Measurements from ENCODE around the gene IGBP1.
"Not testable (repeated sequence)": the region's sequence is repeated elsewhere in the genome, so short reads cannot be mapped to it uniquely, and the experiment has no call there.

Gene IGBP1

DNA sequence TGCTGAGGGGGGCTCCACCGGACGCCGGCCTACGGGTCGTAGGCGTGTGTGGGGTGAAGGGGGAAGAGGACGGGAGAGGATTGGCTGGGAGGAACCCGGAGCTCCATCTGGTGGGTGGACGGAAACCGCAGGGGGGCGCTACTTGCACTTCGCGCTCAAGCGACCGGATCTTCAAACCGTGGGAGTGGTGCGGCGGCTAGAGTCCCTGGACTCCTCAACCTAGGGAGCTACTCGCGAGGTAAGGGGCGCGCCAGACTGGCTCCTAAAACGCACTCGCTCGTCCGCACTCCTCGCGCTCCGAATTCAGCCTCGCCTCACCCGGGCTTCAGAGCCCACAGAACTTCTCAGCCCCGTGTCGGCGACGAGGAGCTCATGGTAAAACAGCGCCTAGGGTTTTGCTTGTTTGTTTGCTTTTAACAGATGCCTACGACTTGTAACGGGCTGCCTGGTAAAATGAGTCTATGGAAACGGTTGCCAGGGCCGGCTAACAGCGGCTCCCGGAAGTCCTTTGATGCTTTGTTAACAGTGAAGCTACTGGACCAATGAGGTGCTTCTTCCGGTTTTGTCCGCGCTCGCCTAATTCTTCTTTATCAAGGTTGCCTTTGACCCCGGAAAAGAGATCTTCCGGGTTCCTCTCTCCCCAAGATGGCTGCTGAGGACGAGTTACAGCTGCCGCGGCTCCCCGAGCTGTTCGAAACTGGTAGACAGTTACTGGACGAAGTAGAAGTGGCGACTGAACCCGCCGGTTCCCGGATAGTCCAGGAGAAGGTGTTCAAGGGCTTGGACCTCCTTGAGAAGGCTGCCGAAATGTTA is at the start of gene IGBP1:
Gene IGBP1 (plus strand): TSS at position 145 of the 813 bp plus-strand sequence. CDS start 501 bp downstream, at position 646.
- peak; percentile 70 for DNase-seq

DNA sequence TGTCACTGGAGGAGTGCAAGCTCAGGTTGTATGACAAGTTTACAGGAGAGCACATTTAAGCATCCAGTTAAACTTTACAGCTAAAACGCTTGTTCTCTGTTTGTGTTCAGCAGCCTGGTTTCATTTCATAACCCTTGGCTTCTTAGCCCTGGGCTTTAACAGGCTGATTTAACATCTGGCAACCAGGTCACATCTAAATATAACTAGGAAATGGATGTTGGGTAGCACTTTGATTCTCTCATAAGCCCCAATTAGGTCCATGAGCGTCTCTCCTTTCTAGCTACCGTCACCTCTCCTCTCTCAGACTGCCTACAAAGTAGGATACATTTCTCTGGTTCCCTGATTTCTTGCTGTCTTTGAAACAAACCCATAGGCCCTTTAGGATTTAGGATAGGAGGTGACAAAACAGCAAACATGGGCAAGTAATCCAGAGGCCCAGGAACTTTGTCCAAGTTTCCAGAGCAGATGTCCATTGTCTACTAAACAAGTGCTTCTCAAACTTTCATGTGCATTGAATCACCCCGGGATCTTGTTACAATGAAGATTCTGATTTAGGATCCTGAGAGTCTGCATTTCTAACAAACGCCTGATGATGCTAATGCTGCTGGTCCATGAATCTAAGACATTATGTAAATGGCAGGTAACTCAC is 48.5 kb upstream of the IGBP1 start:
- no peak for DNase-seq

DNA sequence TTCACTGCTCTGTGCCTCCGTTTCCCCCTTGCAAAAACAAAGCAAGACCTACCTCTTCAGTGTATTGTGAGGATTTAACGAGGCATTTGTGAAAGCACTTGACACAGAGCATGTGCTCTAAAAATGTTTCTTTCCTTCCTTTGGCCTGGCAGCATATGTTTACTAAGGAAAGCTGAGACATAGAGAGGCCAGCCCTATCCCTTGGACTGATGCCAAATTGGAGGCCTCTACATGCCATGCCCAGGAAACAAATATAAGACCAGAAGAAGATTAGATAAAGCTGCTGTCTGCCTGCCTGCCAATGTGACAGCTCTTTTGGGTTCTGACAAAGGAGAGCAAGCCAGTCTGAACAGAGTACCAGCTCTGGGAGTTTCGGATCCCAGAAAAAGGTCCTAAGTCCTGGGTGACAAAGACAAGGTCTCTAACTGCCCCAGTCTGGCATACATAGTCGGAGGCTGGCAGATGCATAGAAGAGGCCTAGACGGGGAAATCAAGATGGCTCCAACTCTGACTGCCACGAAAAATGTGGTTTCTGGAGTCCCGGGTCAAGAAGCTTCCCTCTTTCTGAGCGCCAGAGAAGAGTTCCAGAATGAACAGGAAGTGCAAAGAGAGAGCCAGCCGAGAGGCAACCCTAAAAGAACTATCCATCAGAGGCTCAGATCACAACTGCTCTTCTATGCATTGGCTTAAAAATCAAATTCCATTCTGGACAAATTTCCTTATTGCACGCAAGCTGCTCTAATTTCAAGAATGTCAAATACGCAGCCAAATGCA is 45.2 kb upstream of the IGBP1 start:
- DNase-seq: no peak

DNA sequence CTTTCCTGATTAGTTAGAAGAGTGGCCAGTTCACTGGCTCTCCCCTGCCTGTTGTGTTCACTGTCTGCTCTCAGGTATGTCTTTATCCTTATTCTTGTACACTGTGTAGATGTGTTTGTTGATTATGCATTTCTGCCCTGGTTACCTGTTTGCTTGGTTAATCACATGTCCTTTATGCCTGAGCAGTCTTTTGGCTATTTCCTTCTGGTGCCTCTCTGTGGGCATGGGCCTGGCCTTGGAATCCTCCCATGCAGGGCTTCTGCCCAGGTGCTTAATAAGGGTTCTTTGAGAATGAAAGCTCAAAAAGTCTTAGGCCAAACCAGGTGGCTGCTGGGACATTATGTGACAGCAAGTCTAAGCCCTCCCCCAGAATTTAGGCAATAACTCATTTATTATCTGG is 44.5 kb upstream of the IGBP1 start:
- DNase-seq: no peak

DNA sequence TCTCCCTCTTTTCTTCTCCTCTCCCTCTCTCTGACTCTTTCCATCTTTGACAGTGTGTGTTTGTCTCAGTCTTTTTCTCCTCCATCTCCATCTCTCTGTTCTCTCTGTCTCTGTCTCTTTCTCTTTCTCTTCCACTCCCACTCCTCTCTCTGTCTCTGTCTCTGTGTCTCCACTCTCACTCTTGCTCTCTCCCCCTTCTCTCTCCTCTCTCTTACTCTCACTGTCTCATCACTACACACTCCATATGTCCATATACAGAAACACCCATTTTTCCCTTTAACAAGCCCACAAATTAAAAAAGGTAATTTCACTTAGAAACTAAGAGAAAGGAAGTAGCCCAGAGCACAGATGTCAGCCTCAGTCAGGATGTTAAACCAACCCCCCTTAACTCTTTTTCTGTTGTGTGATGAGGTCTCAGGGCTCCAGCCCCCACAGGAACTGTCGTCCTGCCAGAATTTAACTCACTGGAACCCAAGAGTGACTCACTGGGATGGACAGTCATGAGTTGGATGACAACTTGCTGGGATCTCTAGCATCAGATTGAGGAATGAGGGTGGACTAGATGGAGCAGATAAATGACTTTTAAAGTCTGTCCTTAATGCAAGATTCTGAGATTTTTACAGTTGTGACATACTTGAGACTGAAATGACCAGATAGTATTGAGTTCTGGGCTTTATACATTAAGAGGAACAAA is 43.5 kb upstream of the IGBP1 start:
- no peak for DNase-seq

DNA sequence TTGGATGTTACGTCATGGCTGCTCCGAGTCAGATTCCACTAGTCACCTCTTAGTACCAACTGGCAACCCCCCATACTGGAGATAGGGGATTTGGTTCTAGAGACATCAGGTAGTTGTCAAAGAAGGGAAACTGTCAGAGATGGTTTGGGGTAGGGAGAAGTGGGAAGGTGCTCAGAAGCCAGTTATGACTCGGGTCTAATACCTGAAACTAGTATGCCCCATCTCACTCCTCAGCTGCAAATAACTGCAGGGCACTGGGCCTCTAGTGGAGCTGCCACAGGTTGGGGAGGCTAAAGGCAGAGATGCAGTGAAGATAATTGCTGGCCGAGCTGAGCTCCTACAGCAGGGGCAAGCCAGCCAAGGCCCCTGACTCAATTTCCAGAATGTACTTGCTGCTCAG is 41.0 kb upstream of the IGBP1 start:
- no peak for DNase-seq

DNA sequence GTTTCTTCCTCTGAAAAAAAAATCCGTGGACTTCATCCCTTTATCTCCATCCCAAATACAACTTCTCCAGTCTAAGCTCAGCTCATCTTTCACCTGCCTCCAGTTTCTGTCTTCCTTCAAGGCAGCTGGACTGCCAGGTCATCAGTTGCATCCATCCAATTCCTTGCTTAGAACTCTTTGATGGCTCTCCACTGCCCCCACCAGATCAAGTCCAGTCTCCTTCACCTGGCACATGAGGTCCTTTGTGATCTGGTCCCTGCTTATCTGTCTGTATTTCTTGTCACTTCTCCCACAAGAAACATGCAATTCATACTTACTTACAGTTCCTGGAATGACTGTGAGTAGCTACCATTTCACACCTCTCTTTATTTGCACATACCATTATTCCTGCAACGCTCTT is 37.2 kb upstream of the IGBP1 start:
- no peak for DNase-seq

DNA sequence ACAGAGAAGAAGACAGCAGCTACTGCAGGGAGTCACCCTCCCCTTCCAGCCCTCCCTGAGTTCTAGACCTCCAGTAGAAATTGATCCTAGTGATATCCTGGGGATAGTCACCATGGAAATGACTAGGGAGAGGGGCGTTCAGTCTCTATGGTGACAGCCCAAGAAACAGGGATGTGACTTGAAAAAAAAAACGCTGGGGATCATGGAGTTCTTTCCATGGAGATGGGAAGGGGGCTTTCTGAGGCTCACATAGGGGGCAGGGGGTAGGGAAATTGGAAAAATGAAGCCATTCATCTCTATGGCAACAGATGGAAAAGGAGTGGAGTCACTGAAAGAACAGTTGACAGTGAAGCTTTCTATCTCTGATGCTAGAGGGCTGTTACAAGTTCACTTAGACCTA is 28.0 kb upstream of the IGBP1 start:
- no peak for DNase-seq

DNA sequence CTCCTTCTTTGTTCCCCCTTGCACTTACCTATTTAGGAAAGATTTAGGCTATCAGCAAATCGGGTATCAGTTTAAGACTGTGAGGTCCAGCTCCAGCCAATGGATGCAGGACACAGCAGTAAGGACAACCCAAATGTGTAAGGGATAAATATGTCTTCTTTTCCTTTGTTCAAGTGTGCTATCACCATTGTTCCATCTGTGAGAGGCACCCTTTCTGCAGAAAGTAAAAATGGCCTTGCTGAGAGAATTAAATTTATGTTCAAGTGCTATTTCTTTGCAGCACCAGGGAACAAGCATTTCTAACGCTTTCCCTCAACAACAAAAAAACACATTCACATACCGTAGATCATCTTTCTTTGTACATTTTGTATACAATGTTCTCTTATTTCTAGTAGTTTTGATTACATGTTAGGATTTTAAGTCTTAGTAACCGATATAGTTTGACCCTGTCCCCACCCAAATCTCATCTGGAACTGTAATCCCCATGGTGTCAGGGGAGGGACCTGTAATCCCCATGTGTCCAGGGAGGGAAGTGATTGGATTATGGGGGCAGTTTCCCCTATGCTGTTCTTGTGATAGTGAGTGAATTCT is 21.7 kb upstream of the IGBP1 start:
- DNase-seq: not testable (repeated sequence)

DNA sequence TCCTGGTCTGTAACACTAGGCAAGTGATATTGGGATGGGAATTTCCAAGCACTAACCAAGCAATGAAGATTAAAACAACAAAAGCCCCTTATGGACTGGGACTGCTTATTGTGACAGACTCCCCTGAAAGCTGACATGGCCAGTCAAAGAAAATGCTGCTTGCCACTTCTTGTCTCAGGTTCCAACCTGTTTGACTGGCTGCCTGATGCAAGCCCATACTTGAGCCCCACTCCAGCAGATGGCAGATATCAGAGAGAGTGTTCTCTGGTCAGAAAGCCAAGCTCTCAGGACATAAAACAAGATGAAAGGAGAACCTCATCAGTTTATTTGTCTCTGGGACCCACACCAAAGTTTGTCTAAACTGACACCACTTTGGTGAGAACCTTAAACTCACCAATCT is 15.5 kb upstream of the IGBP1 start:
- DNase-seq: no peak

DNA sequence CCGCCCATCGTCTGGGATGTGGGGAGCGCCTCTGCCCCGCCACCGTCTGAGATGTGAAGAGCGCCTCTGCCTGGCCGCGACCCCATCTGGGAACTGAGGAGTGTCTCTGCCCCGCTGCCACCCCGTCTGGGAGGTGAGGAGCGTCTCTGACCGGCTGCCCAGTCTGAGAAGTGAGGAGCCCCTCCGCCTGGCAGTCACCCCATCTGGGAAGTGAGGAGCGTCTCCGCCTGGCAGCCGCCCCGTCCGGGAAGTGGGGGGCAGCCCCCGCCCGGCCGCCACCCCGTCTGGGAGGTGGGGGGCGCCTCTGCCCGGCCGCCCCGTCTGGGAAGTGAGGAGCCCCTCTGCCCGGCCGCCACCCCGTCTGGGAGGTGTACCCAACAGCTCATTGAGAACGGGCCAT is 10.2 kb upstream of the IGBP1 start:
- DNase-seq: not testable (repeated sequence)

DNA sequence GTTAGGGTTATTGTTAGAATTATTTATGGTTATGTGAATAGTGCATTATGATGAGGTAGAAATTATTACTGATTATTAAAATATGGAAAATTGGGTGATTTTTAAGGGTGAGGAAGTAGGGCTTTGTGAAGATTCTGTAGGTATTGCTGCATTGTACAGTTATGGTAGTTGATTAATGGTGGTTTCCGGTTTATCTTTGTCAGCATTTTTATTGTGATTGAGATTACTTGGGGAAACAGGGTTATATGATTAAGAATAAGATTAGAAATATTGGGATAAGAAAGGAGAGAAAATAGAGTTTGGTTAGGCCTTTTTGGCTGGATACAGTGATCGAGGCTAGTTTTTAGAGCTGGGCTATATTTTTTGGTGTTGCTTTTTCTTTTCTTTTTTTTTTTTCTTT is 8.6 kb upstream of the IGBP1 start:
- no peak for DNase-seq

DNA sequence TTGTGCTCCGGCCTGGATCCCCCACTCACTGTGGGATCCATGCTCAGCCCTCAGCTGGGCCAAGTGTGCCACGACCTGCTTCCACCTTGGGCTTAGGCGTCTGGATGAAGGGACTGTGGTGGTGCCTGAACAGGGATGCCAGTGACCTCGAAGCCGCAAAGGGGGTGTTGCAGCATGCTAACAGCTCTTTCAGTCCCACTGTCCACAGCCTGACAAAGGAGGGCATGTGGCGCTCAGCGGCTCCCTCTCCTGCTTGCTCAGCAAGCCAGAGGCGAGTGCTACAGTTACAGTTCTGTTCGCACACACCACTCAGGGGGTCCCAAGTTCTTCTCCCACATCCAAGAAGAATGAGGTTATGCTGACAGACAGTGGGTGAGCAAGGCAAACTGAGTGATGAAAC is 5.2 kb upstream of the IGBP1 start:
- no peak for DNase-seq

DNA sequence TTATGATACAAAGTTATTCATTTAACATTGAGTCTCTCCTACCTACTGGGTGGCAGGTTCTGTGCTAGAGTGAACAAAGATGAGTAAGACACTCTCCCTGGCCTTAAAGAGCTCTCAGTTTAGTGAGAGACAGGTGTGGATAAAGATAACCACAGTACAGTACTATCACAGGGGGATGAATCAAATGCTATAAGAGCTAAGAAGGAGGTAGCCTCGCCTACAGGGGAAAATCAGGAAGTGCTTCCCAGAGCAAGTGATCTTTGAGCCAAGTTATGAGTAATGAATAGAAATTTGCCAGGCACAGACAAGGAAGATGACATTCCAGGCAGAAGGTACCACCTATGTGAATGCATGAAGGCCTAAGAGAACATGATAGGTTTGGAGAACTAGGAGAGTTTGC is 3.4 kb upstream of the IGBP1 start:
- DNase-seq: no peak

DNA sequence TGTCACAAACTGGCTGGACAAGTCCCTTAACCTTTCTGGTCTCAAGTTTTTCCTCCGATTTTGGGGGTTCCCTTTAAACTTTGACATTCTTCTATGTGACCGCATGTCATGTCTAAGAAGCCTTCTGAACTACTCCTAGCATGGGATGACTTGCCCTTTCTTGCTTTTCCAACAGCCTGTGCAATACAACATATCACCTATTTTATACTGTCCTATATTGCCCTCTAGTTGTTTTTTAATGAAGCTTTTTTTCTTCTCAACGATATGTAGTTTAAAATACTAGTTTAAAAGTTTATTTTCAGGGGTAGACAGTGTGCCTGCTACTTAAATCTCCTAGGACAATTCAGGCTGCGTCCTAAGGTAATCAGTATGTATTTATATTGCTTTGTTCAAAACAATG is 1.0 kb upstream of the IGBP1 start:
- no peak for DNase-seq

DNA sequence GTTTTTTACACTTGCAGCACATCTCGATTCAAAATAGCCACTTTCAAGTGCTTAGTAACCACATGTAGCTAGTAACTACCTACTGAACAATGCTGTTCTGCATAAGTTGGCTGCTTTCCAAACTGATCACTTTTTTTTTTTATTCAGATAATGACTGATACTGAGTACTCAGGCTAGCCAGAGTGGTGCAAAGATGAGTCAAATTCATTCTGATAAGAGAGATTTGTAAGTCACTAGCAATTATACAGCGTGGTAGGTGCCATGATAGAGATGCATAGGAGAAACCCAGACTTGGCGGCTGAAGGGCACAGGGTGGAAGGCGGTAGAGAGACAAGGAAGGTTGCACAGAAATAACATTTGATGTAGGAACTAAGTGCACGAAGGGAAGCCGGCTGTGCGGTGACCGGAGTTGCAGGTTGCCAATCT is 357 bp upstream of the IGBP1 start:
- DNase-seq: peak; percentile 70

DNA sequence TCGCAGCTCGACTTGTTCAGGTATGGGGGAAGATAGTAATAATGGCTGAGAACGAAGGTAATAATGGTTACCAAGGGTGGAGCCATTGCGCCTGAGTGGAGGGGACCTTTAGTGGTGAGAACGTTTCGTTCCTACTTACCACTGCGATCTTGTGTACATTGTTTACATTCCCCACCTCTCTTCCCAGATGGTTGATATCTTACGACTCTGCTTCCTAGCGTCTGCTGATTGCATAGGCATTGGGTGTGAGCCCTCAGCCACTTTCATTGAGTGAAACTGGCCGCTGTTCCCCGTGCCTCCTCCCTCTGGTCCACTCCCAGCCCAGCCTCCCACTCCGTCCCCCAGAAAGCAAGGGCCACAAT is 850 bp downstream of the IGBP1 start:
- DNase-seq: peak; percentile 14

DNA sequence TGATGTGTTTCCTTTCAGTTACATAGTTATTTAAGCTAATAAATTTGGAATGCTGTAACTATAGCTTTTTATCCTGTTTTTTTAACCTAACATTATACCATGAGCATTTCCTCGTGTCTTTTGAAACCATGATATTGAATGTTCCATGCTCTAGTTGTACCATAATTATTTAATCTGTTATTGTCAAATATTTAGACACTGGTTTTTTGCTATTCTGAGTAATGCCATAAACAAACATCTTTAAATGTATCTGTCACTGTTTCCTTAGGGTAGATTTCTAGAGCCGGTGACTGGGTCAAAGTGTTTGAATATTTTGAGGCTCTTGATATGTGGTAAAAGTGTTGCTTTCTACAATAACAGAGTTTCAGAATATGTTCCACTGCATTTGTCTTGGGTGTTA is 5.4 kb downstream of the IGBP1 start:
- no peak for DNase-seq

DNA sequence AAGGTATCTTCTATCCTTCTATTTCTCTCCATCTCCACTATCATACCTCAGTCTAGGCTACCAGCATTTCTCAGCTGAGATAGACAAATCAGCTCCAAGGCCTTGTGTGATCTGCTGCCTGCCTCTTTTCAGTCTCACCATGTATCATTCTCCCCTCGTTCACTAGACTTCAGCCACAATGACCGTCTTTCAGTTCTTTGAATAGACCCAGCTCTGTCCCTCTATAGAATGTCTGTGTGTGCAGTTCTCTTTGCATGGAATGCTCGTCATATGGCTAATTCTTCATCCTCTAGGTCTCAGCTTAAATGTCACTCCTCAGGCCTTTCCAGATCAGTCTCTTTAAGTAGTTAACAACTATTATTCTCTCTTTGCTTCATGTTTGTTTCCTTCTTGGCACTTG is 6.5 kb downstream of the IGBP1 start:
- no peak for DNase-seq

DNA sequence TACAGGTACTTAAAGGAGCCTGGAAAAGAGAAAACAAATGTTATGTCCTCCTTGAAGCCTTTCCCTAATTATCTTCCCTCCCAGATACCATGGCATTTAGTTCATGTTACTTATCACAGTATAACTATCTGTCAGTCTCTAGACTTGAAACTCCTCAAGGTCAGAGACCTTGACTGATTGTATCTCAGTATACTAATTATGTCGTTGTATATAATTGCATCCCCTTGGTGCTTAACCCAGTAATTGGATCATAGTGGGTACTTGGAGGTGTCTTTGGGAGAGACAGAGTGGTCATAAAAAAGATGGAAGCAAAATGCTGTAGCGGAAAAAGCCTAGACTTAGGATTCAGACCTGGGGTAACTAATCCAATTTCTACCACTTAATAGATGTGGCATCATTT is 8.1 kb downstream of the IGBP1 start:
- DNase-seq: no peak

DNA sequence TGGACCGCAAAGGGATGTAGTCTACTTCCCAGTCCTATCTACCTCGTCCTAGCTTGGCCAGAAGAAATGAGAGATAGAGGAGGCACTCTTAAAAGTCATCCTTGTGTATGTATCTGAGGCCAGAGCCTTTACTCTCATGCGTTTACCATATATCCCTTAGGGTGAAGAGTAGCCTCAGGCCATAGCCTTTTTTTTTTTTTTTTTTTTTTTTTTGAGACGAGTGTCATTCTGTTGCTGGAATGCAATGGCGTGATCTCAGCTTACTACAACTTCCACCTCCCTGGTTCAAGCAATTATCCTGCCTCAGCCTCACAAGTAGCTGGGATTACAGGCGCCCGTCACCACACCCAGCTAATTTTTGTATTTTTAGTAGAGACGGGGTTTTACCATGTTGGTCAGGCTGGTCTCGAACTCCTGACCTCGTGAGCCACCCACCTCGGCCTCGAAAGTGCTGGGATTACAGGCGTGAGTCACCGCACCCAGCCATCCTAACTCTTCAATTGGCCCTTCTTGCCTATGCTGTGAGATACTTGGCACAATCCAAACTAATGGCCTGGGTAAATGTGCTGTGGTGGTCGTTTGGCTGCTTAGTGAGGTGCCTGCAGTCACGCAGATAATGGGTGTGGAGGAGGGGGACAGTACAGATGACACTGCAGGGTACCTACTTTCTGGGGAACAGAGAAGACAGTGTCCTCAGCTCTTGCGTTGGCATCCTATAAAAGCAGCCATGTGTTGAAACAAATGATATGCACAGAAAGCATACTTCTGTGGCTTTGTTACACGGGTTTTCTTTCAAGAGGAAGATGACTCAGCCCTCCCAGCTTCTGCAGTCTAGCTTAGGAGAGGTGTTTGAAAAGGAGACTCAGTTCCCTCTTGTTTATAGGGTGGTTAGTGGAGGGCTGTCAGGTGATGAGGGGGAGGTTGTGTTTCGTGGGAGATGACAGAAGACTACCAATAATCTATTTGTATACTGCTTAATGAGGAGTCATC is 33.6 kb downstream of the IGBP1 start:
- DNase-seq: no peak

All from NCI-H1417 treated with DMSO at 0.1 percent for 48 hours (cell line).